ENCODE results near the gene ATP6V0D1.
A peak's percentile ranks its signal among the peaks of the same experiment; 100 is the strongest.

ATP6V0D1 gene

DNA sequence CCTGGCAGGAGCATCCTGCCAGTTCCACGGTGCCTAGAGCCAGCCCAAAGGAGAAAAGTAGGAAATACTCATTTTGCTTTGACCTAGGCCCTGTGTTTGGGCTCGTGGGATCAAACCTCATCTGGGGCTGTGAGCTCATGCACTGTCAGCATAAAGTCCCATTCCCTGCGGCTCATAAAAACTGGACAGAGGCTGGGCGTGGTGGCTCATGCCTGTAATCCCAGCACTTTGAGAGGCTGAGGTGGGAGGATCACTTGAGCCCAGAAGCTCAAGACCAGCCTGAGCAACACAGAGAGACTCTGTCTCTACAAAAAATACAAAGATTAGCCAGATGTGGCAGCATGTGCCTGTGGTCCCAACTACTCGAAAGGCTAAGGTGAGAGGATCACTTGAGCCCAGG lies 17.9 kb downstream of the ATP6V0D1 start:
- ATAC-seq (no peak), DNase-seq (no peak)

DNA sequence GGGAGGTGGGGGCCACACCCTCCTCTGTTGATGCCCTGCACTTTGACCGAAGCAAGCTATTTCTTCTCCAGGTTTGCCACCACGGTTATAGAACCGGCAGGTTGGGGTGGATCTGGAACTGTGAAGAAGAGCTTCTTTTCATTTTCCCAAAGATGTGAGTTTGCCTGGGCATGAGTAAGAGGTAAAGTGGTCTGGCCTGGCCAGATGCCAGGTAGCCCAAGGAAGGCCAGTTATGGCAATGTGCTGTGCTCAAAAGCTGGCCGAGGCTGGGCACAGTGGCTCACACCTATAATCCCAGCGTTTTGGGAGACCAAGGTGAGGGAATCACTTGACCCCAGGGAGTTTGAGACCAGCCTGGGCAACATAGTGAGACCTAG lies 18.7 kb downstream of the ATP6V0D1 start:
- no peak for ATAC-seq

DNA sequence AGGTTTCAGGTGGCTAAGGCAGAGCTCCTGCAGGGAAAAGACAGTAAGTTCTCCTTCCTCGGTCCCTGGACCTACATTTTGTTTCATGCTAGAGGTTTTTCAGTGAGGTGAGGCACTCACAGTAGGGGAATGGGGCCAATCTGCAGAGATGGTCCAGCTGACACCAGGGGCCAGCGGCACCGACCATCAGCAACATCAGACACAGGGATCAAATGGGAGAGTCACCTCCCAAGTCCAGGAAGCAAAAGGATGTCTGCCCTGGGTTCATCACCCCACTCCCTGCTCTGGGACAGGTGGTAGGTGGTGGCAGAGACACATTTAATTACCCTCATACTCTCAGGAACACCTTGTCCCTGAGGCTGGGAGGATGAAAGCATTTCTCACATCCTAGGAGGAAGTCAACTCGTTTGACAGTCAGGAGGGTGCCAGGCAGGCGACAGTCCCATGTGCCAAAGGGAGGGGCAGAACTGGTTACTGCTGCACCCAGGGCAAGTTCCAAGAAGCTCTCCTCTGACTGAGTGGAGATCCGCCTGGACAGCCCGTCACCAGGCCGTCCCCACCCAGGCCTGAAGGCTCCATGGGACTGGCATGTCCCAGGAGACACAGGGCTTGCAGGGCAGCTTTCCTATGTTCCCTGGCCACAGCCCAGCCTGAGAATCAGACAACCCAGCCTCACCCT lies 19.2 kb downstream of the ATP6V0D1 start:
- DNase-seq, result no peak

More for the DNA sequence above, 18.7 kb downstream of the ATP6V0D1 start:
- DNase-seq, result no peak

DNA sequence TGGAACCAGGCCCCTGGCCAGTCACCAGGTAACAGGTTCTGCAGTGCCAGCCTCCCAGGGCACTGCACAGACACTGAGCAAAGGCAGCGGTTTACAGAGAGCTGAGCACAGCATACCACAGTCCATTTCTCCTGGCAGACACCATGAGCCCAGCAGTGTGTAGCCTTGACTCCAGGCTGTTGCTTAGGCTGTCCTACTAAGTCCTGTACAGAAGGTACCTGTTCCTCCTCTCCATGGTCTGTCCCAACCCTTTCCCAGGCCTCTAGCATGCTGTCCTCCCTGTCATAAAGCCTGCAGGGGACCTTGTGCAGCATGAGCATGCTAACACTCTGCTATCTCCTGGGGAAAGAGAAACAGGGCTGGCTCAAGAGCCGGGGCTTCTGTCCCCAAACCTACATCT lies 20.0 kb downstream of the ATP6V0D1 start:
- ATAC-seq (no peak), DNase-seq (no peak)

More for the DNA sequence above, 19.2 kb downstream of the ATP6V0D1 start:
- no peak for ATAC-seq

DNA sequence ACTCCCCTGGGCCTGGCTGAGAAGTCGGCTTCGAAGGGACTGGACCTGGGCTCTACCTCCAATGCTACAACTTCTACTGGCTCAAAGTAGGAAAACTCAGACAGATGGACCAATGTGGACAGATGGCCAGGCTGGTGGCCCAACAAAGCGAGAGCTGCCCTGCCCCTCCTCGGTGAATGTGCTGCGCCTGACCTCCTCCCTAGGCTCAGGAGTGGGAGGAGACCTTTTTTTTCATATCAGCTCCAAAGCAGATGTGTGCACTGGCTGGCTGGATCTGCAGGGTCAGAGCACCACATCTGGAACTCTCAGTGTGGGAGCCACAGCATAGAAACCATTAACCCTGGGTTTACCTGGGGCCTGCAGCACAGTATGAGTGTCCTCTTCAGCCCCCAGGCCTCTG lies 20.8 kb downstream of the ATP6V0D1 start:
- ATAC-seq, result no peak
- DNase-seq, result no peak

DNA sequence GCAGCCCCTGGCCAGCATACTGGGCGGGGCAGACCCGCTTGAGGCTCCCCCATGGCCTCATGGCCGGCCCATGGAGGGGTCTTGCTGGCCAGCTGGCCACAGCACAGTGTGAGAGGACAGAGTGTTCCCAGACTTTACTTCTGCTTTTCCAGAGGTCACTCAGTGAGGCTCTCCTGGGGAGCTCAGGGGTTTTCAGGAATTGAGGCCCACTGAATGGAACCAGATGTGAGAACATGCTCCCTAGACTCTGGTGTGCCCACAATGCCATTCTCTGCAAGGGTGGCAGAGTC lies 21.2 kb downstream of the ATP6V0D1 start:
- DNase-seq (no peak), ATAC-seq (no peak)

DNA sequence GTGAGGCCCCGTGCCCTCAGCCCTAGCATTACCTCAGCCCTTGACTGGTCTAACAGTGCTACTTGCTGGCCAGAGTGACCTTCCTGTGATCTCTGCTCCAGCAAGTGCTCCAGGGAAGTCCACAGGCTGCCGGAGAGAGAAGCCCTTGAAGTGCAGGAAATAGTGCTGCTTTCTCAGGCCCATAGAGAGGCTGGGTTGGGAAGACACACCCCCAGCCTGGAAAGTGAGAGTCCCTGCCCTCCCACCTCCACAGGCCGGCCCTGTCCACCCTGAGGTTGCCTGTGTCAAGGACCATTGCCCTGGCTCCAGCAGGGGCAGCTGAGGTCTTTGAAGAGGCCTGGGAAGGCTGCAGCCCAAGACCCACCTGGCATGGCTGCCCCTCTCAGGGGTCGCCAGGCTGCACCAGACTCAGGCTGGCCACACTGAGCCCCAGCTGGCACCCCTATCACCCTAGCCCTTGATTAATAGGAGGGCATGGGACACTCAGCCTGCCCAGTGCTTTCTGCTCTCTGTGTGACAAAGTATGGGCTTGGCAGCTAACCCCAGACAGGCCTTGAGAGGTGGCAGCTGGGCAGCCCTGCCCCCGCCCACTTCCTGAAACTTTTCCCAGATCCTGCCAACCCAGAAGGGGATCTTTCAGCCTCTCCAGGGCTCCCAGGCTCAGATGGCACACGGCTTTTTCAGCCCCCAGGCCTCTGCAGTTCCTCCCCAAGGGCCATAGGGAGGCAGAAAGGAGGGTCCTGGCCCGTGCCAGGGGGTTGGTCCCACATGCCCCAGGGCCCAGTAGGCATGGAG lies 21.7 kb downstream of the ATP6V0D1 start:
- ATAC-seq (no peak), DNase-seq (no peak)

DNA sequence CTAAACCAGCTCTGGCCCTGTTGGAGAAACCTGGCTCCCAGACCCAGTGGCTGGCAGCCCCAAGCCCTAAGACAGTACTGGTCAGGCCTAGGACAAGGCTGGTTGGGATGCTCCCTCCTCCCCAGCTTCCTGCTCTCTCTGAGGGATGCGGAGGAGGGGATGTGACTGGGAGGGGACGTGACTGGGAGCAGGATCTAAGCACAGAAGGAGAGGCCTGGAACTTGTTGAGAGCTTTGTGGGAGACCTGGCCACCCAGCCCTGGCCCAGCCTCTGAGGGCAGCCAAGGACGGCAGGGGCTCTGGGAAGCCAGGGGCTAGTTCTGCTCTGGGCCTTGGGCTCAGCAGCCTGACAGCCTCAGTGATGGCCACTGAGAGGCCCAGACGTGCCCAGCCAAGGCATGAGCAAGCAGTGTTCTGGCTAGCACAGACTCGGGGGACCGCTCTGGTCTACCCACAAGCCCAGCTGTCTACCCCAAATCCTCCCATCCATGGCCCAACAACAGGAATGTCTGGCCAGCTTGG lies 22.8 kb downstream of the ATP6V0D1 start:
- no peak for ATAC-seq

DNA sequence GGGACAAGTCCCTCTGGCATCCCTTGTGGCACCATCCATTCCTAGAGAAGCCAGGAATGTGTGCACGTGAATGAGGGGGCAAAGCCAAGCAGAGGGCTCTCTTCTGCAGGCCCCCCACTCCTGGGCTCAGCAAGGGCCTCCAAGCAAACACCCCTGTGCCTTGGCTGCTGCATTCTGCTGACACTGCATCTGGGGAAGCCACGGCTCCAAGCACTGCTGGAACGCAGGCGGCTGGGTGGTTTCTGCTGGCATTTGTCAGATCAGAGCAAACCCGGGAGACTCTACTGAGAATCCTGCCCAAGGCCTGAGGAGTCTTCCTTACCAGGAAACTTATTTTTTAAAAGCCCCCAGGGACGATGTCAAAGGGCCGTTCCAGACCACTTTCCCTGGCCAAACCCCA lies 23.3 kb downstream of the ATP6V0D1 start:
- DNase-seq (no peak), ATAC-seq (no peak)

More for the DNA sequence above, 22.8 kb downstream of the ATP6V0D1 start:
- no peak for DNase-seq

DNA sequence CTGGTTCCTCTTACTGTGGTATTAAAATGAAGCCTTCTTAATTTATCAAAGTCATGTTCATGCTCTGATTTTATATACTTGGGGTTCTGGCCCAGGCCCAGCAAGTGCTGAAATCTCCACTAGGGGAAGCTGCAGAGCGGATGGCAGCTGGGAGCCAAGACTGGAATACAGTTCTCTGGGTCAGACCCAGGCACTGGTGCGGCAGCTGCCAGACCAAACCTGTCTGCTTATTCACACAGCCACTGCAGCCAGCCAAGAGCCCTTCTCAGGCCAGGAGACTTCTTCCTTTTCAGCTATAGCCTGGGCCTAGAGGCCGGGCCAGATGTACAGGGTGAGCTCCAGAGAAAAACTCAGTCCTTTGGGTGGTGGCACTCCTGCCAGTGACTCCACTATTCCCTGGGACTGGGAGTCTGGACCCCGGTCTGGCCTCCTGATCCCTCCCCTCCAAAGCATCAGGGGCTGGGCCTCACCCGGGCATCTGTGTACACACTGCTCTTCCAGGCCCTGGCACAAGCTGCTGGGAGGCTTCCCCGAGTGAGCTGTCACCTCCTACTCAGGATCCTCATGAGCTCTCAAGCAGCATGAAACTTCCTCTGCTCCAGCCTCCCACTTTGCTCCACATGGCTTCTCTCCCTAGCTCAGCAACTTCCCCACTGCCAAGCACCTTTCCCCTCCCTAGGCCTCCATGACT lies 24.4 kb downstream of the ATP6V0D1 start:
- ATAC-seq, result no peak
- DNase-seq, result no peak

DNA sequence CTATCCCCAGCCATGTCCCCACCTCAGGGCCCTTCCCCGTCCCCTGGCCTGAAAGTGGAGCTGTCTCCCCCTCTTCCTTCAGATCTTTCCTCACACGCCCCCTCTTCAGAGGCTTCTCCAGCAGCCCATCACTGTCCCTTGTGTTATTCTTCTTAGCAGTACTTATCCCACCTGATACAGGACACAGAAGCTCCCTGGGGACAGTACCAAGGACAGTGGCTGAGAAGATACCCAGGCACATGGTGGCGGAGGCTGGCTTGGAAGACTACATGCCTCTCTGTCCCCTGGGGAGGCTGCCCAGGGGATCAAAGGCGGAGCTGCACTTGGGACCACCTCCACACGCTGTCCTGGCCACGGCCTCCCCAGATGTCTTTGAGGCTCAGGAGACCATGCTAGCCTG lies 26.1 kb downstream of the ATP6V0D1 start:
- ATAC-seq, result no peak
- no peak for DNase-seq

DNA sequence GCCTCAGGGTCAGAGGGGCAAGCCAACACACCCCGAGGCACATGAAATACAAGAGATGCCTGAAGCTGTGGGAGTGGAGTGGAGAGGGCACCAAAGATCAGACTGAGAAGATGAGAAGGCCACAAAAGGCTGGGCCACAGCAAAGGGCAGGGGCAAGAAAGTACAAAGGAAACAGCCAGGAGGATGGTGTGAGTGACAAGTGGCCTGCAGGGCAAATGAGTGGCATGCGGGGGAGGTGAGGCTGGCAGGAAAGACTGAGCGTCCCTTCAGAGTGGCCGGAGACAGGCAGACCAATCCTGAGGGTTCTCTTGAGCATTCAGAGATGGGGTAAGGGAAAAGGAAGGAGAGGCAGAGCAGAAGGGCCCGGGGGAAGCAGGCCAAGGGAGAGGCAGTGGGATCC lies 26.9 kb downstream of the ATP6V0D1 start:
- ATAC-seq, result no peak
- no peak for DNase-seq

DNA sequence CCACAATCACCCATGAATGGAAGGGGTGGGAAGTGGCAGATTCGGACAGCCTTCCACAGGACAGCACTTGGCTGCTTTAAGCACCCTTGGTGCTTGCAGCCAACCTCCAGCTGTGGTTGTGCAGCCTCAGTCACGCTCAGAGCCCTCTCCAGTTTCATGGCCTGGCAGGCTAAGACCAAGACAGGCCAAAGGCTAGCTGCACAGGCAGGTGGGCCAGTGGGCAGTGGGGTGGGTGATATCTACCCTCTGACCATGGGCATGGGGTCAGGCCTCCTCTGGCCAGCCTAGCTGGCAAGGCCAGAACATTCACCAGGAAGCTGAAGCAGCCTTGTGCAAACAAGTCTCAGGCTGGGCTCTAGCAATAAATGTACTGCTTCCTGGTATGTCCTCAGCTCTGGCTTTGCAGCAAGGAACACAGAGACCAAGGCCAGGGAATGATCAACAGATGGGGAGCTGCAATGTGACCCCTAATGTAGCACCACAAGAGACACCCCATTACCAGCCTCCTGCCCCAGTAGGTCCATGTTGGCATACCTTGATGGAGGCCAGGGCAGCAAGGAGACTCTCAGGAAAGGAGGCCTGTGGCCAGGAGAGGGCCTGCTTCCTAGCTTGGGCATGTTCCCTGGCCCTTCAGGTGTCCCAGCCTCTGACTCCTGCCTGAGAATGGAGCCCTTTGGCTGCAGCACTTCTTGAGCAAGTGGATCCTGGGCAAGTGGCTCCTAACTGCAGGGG lies 29.1 kb downstream of the ATP6V0D1 start:
- ATAC-seq (no peak), DNase-seq (no peak)

DNA sequence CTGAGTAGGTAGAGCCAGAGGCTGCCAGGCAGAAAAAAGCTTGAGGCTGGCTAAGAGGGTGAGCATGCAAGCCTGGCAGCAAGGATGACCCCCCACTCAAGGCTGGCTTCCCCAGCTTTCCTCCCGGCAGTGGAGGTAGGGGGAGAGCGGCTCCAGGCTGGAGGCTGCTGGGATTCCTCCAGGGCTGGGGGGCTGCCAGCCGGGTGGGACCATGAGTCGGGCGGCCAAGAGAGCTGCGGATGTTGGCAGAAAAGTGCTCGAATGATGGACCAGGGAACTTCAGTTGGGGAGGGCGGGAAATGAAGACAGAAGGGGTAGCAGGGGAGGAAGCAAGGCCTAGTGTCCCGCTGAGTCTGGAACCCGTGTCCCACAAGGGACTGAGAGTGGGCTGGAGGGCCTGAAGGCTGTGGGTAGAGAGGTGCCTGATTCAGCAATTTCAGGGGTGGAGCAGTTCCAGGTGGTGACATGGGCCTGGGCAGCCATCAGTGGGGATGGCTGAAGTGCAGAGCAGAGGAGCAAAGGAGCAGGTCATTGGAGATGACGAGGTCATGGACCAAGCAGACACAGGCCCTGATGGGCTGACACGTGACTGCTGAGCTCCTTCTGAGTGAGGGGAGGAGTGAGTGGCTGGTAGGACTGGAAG lies 29.8 kb downstream of the ATP6V0D1 start:
- no peak for ATAC-seq
- DNase-seq, result no peak

DNA sequence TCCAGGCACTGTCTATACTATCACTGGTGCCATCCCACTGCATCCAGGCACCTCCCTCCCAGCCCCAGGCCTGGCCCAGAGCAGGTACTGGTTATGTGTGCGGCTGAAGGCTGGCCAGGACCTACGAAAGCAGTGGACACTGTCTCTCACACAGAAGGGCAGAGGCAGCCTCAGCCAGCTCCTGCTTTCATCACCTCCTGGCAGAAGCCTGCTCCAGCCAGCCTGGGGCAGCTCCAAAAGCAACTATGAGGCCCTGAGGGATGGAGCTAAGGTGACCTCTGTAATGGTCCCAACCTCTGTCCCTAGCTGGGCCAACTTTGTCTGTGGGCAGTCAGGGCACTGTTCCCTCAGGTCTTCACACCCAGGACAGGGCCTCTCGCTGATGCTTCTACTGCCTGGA lies 31.2 kb downstream of the ATP6V0D1 start:
- no peak for DNase-seq
- ATAC-seq, result no peak

DNA sequence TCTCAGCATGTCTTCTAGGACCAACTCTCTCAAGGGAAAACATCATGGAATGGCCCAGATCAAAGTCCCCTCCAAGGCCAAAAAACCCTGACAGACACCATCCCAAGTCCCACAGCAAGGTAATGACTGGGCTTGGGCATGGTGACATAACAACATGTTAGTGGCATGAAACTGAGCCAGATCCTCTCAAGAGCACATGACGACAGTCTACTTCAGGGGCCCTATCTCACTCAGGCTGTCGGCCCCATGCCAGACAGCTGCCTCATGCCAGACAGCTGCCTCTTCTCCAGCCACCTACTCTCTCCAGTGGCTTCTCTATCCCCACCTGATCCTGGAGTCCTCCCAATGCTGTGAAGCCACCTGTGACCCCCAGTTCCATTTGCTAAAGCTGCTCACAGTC lies 31.6 kb downstream of the ATP6V0D1 start:
- ATAC-seq (no peak), DNase-seq (no peak)

DNA sequence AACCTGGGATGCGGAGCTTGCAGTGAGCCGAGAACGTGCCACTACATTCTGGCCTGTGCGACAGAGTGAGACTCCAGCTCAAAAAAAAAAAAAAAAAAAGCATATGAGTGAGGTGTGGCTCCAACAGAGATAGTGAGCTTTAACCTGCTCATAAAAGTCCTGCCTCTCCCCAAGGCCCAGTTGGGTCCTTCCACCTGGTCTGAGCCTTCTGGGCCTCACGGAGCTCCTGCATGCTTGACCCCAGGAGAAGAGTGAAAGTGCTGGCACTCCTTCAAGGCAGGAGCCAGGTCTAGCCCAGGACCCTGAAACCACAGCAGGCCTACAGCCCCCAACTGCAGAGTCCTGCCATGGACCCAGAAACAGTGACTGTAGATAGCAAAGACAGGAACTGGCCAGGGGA lies 32.4 kb downstream of the ATP6V0D1 start:
- DNase-seq (no peak), ATAC-seq (no peak)

DNA sequence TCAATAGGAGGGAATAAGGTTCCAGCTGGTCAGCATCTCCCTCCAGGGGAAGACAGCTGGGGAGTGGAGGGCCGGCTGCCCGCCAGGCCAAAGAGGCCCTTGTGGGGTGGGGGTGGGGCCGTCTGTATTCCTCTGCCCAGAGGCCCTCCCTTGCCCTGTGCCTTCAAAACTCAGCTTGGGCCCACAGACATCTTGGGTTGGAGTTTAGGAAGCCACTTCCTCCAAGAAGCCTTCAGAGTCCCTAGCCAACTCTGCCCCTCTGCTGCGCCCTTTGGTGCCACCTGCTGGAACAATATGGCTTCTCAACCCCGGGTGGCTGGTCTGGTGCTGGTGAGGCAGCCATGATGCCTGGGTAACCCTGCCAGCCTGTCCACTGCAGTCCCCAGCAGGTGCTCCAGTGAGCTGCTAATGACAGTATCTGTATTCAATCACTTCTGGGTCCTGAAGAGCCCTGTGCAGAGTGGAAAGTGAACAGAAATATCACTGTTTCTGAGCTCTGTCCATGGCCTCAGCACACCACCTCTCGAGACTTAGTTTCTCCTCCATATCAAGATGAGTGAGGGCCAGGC lies 33.4 kb downstream of the ATP6V0D1 start:
- DNase-seq (peak; percentile 84), ATAC-seq (peak; percentile 82)

DNA sequence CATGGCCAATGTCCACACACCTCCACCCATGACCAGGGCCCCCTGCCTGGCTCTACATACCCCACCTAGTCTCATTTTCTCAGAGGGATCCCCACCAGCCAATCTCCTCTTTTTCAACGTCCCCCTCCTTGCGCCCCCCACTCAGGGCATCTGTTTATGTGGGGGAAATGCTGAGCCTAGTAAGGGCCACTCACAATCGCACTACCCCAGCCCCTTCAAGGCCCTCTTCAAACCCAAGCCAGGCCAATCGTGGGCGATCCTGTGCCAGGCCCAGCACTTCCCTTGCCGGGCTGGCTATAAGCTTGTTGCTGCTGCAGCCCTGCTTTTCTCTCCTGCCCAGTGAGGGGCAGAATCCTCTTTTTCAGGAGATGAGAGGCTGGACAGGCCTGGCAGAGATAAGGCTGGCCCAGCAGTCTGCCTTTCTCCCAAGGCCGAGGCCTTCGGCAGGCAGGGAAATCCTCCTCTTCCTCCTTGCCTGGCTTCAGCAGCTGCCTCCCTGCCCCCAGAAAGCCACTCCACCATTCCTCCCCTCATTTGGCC lies 33.9 kb downstream of the ATP6V0D1 start:
- DNase-seq (no peak), ATAC-seq (no peak)

DNA sequence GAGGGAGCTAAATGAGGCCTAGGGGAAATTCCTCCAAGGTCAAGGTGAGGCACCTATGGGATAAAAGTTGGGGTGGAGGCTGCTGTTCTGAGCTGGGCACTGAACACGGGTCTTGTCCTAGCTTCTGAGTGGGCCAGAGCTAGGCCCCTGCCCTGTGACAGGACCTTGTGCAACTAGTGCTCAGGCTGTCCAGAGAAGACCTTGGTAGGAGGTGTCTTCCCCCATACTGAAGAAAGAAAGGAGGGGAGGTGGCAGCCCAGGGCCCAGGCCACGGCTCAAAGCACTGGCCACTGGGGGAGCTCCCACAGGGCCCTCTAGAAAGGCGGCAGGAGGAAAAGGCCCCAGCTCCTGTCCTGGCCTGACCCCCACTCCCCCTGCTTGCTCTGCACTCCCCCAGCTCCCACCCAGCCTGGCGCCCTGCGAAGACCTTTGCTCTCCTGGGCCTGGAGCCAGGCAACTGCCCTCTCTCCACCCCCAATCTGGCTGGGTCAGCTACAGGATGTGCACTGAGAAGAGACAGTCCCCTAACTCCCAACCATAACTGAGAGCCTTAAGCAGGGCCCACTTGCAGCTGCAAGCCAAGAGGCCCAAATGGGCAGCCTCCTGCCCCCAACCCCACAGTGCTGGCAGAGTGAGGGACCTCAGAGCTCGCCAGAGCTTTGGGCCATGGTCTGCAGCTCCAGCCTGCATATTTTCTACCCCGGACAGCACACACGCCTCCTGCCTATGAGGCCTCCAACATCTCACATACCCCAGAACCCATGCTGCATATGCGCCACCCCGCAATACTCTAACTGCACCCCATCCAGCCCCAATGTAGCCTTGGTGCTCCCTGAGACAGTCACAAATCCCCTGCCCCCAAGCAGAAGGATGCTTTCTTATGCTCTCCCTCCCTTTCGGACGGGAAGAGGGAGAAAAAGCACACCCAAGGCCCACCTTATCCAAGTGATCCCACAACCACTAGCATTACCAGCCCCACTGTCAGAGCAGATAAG lies 34.7 kb downstream of the ATP6V0D1 start:
- DNase-seq (no peak), ATAC-seq (no peak)
